Brain microvascular endothelial cell (primary cell): ENCODE data around the gene HADH.

ENCODE experiments used
- DNase-seq: peaks from one replicate; pipeline ENCODE4 v3.0.0-alpha.2; 2020
- H3K27ac ChIP-seq: fragments of 250-450 bp; sonication (Bioruptor Pico); 2 replicates; pipeline ENCODE4 v1.5.1; 2020; ENCODE audit warnings: mild to moderate bottlenecking, moderate library complexity
- H3K27me3 ChIP-seq: fragments of 250-450 bp; sonication (Bioruptor Pico); replicated peaks from 2 replicates; pipeline ENCODE4 v1.5.1; 2020; ENCODE audit warnings: mild to moderate bottlenecking
- H3K36me3 ChIP-seq: fragments of 250-450 bp; sonication (Bioruptor Pico); replicated peaks from 2 replicates; pipeline ENCODE4 v1.5.1; 2020; ENCODE audit warnings: mild to moderate bottlenecking
- H3K4me3 ChIP-seq: 2 replicates; pipeline ENCODE4 v1.5.1; 2011; ENCODE audit warnings: low read depth, mild to moderate bottlenecking, control low read depth, low read length, moderate library complexity
- CTCF ChIP-seq: IDR thresholded peaks from 2 replicates; pipeline ENCODE4 v1.5.1; 2011; ENCODE audit warnings: low read depth, mild to moderate bottlenecking, moderate library complexity, low read length, control low read depth, inconsistent platforms; ENCODE audit errors: missing control alignments
- in situ Hi-C: cut with HindIII; loops from 2 replicates; pipeline ENCODE4 v1.10.0; 2017; ENCODE audit warnings: low sequenced_read_pairs, low pct_ligation_motif_present

The HADH gene

GRCh38 chr4:107991945-107992630 lies 2.4 kb downstream of the HADH start:
- Histone ChIP-seq H3K27ac (no peak overlapping the region), H3K4me3 (no peak overlapping the region), H3K27me3 (no peaks in the 10 kb centered on the region), H3K36me3 (no peaks in the 10 kb centered on the region)
- no peak for DNase-seq
- in situ Hi-C loops: no loop called here
- no peak for TF ChIP-seq CTCF

- H3K36me3 ChIP-seq: no peaks in the 10 kb centered on the region
- no peak overlapping the region for H3K4me3 ChIP-seq
- no peak overlapping the region for H3K27ac ChIP-seq
- no peak for DNase-seq
- no peaks in the 10 kb centered on the region for H3K27me3 ChIP-seq
- no peak for TF ChIP-seq CTCF
- in situ Hi-C loops: no loop called here
Observed at GRCh38 chr4:107993969-107994368, 4.3 kb downstream of the HADH start.

- no peaks in the 10 kb centered on the region for H3K27me3 ChIP-seq
- in situ Hi-C loops: no loop called here
- TF ChIP-seq CTCF: no peak
- H3K27ac ChIP-seq: no peak overlapping the region
- no peak for DNase-seq
- H3K36me3 ChIP-seq: no peaks in the 10 kb centered on the region
- no peak overlapping the region for H3K4me3 ChIP-seq
Observed at GRCh38 chr4:107994894-107995293, 5.2 kb downstream of the HADH start.

GRCh38 chr4:107996949-107997788 lies 7.5 kb downstream of the HADH start:
- in situ Hi-C loops: no loop called here
- DNase-seq: peak; percentile 39
- no peak overlapping the region for H3K27ac ChIP-seq

GRCh38 chr4:107997794-107998193 lies 8.1 kb downstream of the HADH start:
- H3K27me3 ChIP-seq: no peaks in the 10 kb centered on the region
- no peak for TF ChIP-seq CTCF
- no peak overlapping the region for H3K4me3 ChIP-seq
- in situ Hi-C loops: no loop called here
- DNase-seq: no peak
- no peaks in the 10 kb centered on the region for H3K36me3 ChIP-seq
- no peak overlapping the region for H3K27ac ChIP-seq

More at GRCh38 chr4:107996949-107997788, 7.5 kb downstream of the HADH start:
- no peak overlapping the region for H3K4me3 ChIP-seq
- no peaks in the 10 kb centered on the region for H3K36me3 ChIP-seq
- TF ChIP-seq CTCF: no peak
- H3K27me3 ChIP-seq: no peaks in the 10 kb centered on the region
